HG02852 (cell line): ENCODE data around the gene TUSC2.

Source experiments
- ATAC-seq: cut with Tn5 transposase; IDR thresholded peaks from one replicate; pipeline ENCODE4 v1.9.1; 2021; ENCODE audit warnings: mild to moderate bottlenecking, moderate library complexity; ENCODE audit not compliant: unreplicated experiment

The TUSC2 gene

GRCh38 chr3:50327943-50328691 lies at the start of gene TUSC2:
Gene TUSC2 (minus strand): TSS chr3:50328223. CDS start chr3:50328099, 124 bp downstream.
- peak; percentile 94 for ATAC-seq

GRCh38 chr3:50375258-50375931 lies 47.4 kb upstream of the TUSC2 start:
- no peak for ATAC-seq

- ATAC-seq: no peak
Measured at GRCh38 chr3:50374363-50375257, 46.6 kb upstream of the TUSC2 start.

- no peak for ATAC-seq
Measured at GRCh38 chr3:50373146-50374051, 45.4 kb upstream of the TUSC2 start.

GRCh38 chr3:50372349-50372748 lies 44.3 kb upstream of the TUSC2 start:
- no peak for ATAC-seq

GRCh38 chr3:50371133-50371685 lies 43.2 kb upstream of the TUSC2 start:
- ATAC-seq: no peak

- no peak for ATAC-seq
Measured at GRCh38 chr3:50370594-50370993, 42.6 kb upstream of the TUSC2 start.

- ATAC-seq: no peak
Measured at GRCh38 chr3:50369012-50369670, 41.1 kb upstream of the TUSC2 start.

- ATAC-seq: no peak
Measured at GRCh38 chr3:50365842-50366220, 37.8 kb upstream of the TUSC2 start.

GRCh38 chr3:50365080-50365841 lies 37.2 kb upstream of the TUSC2 start:
- ATAC-seq: peak; percentile 88

- peak; percentile 11 for ATAC-seq
Measured at GRCh38 chr3:50364573-50365079, 36.6 kb upstream of the TUSC2 start.

- peak; percentile 14 for ATAC-seq
Measured at GRCh38 chr3:50359760-50360110, 31.7 kb upstream of the TUSC2 start.

- peak; percentile 99 for ATAC-seq
Measured at GRCh38 chr3:50358911-50359759, 31.1 kb upstream of the TUSC2 start, which contains the start of gene TMEM115. Gene TMEM115 (minus strand): TSS chr3:50359521. CDS start chr3:50359063, 458 bp downstream.

GRCh38 chr3:50358355-50358910 lies 30.4 kb upstream of the TUSC2 start:
- ATAC-seq: no peak

- no peak for ATAC-seq
Measured at GRCh38 chr3:50357481-50357880, 29.5 kb upstream of the TUSC2 start.

- ATAC-seq: no peak
Measured at GRCh38 chr3:50356553-50356952, 28.5 kb upstream of the TUSC2 start.

GRCh38 chr3:50355829-50356552 lies 28.0 kb upstream of the TUSC2 start:
- no peak for ATAC-seq
